Astrocyte of the cerebellum (primary cell): Measurements from ENCODE around the gene DOHH.
"Not testable (repeated sequence)": the region's sequence is repeated elsewhere in the genome, so short reads cannot be mapped to it uniquely, and the experiment has no call there.

Source experiments
- DNase-seq: peaks from one replicate; pipeline ENCODE4 v3.0.0-alpha.2; 2011; ENCODE audit warnings: low read depth
- H3K4me3 ChIP-seq: 2 replicates; pipeline ENCODE4 v1.5.1; 2011; ENCODE audit warnings: mild to moderate bottlenecking, low read depth, low read length, moderate library complexity
- CTCF ChIP-seq: IDR thresholded peaks from 2 replicates; pipeline ENCODE4 v1.5.1; 2012; ENCODE audit warnings: low read length, low read depth, moderate library complexity, mild to moderate bottlenecking; ENCODE audit errors: missing control alignments
- in situ Hi-C: cut with HindIII; loops from 2 replicates; pipeline ENCODE4 v1.10.0; 2017; ENCODE audit warnings: low sequenced_read_pairs

DOHH gene

DNA sequence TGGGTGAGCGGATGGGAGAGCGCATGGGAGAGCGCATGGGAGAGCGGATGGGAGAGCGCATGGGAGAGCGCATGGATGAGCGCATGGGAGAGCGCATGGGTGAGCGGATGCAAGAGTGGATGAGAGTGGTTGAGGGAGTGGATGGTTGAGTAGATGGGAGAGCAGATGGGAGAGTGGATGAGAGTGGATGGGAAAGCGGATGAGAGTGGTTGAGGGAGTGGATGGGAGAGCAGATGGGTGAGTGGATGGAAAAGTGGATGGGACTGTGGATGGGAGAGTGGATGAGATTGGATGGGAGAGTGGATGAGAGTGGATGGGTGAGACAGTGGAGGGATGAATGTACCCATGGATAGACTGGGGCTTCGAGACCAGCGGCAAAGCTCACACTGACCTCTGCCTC, 29.9 kb upstream of the DOHH start:
- in situ Hi-C loops: no loop called here
- no peak for DNase-seq
- TF ChIP-seq CTCF: no peak
- no peak overlapping the region for H3K4me3 ChIP-seq

- H3K4me3 ChIP-seq, in situ Hi-C loops, DNase-seq: not testable (repeated sequence)
Observed at GRCh38 chr19:3529299-3529698, 28.8 kb upstream of the DOHH start.

- no peak overlapping the region for H3K4me3 ChIP-seq
- no peak for DNase-seq
- in situ Hi-C loops: no loop called here
- no peak for TF ChIP-seq CTCF
Observed at GRCh38 chr19:3528539-3529211, 28.2 kb upstream of the DOHH start.

DNA sequence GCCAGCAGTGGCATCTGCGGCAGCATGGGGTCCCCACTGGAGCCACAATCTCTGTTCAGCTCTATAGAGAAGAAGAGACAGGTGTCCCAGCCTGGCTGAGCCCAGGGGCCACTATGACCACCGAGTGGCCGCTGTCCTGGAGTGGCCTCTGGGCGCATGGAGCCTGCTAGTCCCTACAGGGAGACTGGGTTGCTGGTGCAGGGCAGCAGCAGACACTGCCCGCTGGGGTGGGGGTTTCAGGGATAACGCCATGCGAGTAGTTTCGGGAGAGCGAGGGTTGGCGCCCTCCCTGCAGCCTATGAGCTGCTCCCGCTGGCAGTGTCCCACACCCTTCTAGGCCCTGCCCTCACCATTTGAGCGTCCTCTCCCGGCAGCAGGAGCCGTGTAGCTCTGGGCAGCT, 27.6 kb upstream of the DOHH start:
- no peak for DNase-seq
- in situ Hi-C loops: no loop called here
- TF ChIP-seq CTCF: no peak
- no peak overlapping the region for H3K4me3 ChIP-seq

DNA sequence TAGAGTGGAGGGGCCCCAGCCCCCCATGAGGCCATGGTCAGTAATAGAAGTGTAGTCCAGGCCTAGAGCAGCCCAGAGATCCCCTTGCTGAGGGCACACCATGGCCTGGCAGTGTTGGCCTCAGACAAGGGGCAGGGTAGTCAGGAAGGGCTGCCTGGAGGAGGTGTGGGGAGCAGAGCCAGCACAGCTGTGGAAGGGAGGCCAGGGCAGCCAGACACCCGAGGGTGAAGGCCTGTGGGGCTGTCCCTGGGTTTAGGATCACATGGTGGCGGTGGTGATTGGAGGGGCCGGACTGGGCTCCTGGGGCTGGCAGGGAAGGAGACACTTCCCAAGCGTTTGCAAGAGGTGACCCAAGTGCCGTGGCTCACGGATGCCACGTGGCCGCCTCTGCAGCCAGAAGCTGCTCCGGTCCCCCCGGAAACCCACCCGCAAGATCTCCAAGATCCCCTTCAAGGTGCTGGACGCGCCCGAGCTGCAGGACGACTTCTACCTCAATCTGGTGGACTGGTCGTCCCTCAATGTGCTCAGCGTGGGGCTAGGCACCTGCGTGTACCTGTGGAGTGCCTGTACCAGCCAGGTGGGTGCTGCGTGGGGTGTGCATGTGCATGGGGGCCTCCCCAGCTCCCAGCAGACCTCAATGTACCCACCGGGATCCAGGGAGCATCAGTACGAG, 26.9 kb upstream of the DOHH start:
- no peak for DNase-seq
- TF ChIP-seq CTCF: no peak
- in situ Hi-C loops: no loop called here
- no peak overlapping the region for H3K4me3 ChIP-seq

GRCh38 chr19:3526507-3527237, 26.2 kb upstream of the DOHH start:
- no peak overlapping the region for H3K4me3 ChIP-seq
- in situ Hi-C loops: no loop called here
- DNase-seq: no peak
- peak; percentile 18 for TF ChIP-seq CTCF

- in situ Hi-C loops: no loop called here
- no peak overlapping the region for H3K4me3 ChIP-seq
- no peak for DNase-seq
- TF ChIP-seq CTCF: no peak
Observed at GRCh38 chr19:3524904-3525451, 24.5 kb upstream of the DOHH start.
